AG08396 (cell line): ENCODE data around the gene FGGY.
"Not testable (repeated sequence)": the region's sequence is repeated elsewhere in the genome, so short reads cannot be mapped to it uniquely, and the experiment has no call there.

Experiments used
- DNase-seq: peaks from one replicate; pipeline ENCODE4 v3.0.0; 2012; ENCODE audit warnings: low spot score, mixed read lengths

FGGY gene, protein sequence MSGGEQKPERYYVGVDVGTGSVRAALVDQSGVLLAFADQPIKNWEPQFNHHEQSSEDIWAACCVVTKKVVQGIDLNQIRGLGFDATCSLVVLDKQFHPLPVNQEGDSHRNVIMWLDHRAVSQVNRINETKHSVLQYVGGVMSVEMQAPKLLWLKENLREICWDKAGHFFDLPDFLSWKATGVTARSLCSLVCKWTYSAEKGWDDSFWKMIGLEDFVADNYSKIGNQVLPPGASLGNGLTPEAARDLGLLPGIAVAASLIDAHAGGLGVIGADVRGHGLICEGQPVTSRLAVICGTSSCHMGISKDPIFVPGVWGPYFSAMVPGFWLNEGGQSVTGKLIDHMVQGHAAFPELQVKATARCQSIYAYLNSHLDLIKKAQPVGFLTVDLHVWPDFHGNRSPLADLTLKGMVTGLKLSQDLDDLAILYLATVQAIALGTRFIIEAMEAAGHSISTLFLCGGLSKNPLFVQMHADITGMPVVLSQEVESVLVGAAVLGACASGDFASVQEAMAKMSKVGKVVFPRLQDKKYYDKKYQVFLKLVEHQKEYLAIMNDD

DNA sequence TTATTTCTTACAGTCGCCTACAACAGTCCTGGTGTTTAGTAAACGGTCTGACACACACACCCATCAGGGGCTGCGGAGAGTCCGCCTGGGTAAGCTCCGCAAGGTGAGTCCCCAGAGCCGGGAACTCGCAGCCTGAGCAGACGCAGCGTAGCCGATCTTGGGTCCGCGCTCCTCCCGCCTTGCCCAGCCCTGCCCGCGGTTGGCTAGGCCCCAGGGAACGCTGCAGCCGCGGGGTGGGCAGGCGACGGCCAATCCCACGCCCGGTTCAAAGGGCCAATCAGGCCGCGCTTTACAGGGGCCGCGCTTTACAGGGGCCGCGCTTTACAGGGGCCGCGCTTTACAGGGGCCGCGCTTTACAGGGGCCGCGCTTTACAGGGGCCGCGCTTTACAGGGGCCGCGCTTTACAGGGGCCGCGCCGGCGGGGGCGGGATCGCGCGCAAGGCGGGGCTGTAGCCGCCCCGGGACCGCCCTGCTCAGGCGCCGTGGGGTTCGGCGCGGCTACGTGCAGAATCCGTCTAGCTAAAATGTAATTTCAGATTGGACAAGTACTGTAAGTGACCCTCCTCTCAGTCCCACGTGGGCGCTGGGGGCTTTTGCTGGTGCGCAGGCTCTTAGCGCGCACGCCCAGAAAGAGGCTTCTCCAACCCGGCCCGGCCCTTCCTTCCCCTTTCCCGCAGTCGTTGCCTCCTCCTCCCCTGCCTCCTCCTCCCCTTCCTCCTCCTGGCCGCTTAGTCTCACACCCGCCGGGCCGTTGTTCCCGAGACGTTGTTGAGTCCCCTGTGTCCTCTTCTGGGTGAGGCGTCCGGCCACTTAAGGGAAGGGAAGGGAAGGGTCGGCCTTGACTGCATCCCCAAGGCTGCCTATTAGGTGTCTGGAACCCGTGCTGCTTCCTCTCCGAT is at the start of gene FGGY:
Gene FGGY (plus strand): TSS at position 737 of the 899 bp plus-strand sequence. CDS start 24,456 bp downstream, outside the sequence.
- peak; percentile 98 for DNase-seq

DNA sequence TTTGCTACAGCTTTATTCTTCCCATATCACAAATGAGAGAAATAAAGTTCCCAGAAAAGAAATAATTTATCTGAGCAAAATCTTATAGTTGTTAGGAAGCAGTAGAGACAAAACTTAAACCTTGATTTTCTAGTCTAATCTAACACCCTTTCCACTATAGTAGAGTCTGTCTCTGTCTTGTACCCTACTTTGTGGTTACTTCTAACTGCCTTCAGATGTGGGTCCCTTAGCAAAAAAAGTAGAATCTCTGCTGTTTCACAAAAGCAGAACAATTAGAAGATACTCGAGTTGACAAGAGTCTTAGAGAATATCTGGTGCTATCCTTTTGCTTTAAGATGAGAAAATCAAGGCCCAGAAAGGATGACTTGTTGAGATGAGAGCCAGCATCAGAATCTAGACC is 48.1 kb upstream of the FGGY start:
- DNase-seq: no peak

DNA sequence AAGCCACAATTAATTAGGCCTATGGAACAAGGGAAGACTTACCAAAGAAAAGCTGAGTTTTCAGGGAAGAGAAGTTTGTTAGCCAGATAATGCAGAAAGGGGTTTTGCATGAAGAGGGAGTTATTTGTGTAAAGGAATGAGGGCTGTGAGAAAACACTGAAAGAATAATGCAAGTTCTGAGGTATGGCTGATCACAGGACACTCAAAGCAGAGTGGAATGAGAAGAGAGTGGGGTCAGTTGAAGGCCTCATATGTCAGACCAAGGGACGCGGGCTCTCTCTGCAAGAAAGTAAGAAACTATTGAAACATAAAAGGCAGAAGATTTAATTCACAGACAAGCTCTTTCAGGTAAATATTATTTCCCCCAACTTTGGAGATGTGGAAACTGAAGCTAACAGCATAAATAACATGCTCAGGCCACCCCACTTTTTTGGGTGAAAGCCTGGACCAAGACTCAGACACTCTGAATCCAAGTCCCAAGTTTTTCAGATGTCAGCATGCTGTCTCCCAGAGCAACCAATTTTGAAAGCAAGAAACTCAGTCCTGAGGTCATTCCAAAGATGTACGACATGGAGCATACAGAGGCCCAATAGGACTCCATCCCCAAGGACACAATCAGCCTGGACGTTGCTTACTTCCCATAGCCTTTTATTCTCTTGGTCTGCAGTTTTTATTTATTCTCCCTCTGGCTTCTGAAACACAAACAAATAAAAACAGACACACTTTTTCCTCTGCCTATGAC is 47.3 kb upstream of the FGGY start:
- no peak for DNase-seq

DNA sequence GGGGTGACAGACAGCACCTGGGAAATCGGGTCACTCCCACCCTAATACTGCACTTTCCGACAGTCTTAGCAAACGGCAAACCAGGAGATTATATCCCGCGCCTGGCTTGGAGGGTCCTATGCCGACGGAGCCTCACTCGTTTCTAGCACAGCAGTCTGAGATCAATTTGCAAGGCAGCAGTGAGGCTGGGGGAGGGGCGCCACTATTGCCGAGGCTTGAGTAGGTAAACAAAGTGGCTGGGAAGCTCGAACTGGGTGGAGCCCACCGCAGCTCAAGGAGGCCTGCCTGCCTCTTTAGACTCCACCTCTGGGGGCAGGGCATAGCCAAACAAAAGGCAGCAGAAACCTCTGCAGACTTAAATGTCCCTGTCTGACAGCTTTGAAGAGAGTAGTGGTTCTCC is 45.8 kb upstream of the FGGY start:
- DNase-seq: not testable (repeated sequence)

DNA sequence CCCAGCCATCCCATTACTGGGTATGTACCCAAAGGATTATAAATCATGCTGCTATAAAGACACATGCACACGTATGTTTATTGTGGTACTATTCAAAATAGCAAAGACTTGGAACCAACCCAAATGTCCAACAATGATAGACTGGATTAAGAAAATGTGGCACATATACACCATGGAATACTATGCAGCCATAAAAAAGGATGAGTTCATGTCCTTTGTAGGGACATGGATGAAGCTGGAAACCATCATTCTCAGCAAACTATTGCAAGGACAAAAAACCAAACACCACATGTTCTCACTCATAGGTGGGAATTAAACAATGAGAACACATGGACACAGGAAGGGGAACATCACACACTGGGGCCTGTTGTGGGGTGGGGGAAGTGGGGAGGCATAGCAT is 40.5 kb upstream of the FGGY start:
- DNase-seq: not testable (repeated sequence)

DNA sequence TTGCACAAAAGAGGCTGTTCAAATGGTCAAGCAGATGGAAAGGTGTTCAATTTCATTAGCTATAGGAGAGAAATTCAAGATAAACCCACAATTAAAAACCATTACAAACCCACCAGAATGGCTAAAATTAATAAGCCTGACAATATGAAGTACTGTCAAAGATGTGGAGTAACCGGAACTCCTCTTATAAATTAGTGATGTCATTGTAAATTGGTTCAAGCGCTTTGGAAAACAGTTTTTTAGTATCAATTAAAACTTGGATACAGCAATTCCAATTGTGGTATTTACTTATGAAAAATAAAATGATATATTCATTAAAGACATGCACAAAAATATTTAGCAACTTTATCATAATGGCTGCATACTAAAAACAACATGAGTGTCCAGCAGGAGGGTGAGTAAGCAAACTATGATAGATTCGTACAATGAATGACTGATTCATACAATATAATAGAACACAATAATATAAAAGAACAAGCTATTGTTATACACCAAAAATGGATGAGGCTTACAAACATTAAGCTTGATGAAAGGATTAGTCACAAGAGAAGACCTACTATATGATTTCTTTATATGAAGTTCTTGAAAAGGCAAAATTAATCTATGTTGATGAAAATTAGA is 38.4 kb upstream of the FGGY start:
- no peak for DNase-seq

DNA sequence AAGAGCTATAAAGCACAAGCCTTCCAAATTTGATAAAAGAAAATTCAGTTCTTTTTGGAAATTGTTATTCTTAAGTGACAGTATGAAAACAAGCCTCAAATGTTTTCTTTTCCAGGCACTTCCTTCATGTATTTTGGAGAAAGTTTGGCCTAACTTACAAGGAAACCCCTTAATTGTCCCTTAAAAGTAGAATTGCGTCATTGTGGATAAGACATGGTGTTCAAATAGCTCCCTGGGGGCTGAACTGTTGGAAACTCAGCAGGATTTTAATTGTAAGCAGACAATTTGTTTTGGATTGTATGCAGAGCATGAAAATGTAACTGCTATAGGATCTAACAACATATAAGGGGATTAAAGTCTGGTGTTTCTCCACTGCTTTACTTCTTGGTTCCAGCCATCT is 35.4 kb upstream of the FGGY start:
- no peak for DNase-seq

DNA sequence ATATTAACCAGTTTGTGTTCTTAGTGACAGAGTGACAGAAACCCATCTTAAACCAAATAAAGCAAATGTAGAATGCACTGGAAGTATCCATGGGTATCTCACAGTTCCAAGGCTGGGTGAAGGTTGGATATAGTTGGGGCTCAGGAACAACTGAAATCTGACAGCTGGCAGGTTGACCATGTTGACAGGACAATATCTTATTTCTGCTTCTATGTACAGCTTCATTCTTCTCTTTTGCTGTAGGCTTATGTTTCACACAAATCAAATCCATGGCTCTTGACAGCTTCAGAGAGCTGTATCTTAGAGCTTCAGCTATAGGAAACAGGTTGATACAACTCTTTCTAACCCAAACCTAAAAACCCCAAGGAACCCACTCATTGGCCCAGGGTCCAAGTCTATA is 34.3 kb upstream of the FGGY start:
- DNase-seq: no peak

DNA sequence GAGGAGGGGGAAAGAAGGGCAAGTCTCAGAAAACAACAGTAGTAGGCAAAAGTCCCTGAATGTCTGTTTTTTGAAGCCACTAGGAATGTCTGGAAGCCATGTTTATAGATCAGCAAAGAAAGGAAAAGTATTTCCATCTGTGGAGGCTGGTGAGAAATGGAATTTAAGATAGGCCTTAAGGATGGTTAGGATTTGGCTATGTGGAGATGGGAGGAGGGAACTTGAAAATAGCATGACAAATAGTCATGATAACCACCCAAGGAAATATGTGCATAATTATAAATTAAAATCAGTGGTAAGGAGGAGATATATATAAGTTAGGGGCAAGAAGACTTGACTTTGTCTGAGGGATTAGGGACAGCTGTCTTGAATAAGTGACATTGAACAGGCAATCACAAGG is 33.8 kb upstream of the FGGY start:
- DNase-seq: no peak

DNA sequence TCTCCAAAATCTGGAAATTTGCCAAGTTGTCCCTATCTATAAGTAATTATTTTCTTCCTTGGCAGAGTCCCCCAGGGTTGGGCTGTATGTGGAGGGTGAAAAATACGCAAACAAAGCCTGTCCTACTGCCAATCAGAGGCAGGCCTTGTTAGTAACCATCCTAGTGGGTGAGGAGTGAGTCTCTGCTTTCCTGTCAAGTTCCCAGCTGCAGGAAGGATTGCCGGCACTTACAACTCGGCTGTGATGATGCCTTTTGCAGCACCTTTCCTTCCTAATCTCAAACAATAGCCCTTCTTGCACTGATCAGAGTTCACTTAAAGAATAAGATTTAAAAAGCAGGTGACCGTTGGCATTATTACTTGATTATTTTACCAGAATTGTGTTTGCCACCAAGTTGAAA is 31.3 kb upstream of the FGGY start:
- no peak for DNase-seq

DNA sequence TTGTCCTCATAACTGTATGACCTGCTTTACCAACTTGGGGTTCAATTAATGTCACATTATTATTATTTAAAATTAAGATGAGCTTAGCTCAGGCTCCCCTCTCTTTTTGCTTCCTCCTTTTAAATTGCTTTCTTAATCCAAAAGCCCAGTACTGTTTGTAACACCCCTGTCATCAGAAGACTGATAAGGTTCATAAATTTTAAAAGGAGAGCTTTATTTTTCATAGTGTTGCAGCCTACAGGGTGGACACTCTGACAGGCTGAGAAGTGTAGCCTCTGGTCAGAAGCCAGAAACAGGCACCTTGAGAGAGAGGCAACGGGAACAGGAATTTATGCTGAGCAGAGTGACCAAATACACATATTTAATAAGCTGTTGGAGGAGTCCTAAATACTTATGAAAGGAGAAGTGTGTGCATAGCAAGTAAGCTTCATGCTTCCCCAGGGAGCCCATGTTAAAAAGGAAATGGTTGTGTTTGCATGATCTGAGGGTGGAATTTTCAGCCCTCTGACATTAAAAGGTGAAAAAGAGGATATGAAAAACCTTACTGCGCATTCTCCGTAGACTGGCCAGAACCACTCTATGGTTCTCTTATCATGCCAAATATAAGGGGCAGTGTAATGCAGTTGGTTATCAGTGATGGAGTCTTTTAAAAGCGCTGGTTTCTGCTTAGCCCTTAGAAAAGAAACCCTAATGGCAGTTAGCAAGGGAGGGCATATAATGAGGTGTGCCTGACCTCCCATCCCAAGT is 30.5 kb upstream of the FGGY start:
- no peak for DNase-seq

DNA sequence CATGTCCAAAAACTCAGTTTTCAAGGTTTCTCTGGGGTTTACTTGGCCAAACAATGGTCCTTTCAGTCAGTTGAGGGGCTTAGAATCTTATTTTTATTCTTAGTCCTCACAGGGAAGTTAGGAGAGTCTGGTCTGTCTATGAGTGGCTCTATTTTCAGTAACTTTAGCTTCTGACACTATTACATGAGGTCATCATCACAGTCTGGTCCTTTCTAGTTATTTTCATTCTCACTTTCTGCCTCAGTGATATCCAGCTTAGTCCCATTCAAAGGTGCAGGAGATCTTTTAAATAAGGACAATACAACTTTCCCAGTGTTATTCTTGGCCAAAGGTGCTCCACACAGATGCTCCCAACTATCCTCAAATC is 30.0 kb upstream of the FGGY start:
- no peak for DNase-seq

DNA sequence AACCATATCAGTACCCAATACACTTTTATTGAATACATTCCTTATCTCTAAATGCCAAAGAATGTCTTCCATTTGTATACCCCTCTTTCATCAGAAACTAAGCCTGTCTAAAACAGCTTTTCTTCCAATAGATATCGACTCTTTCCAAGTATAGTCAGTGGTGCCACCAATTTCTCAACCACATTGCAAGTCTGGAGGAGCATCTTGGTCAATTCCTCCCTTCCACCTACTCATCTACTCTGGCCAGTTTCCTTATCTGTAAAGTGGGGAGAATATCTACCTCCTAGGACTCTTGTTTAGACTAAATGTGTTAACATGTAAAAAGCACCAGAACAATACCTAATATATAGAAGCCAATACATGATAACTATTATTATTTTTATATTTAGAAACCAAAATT is 28.5 kb upstream of the FGGY start:
- DNase-seq: no peak

DNA sequence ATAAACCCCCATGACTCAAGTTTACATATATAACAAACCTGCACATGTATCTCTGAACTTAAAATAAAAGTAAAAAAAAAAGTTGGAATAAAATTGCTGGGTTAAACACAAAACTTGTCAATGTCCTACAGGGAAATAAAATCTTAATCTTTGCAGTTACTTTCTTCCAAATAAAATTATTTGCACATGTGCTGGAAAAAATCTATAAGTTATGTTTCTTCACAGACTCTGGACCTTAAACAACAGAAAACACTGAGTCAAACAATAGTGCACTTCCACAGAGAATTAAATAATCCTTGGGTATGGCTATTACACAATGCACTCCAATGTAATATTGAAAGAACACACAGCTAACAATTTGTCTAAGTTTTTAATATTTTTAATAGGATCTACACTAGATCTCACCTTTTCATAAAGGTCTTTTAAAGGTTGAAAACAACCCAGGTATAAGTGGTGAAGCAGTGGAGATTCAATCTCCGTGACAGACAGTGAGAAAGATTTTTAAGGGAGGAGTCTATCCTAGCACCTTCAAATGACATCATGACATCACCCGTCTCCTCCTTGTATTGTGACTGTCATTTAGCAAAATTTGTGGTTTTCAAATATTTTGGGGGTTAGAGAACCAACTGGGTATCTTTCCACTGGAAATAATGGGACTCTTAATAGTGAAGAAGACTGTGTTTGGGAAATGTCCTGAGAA is 25.2 kb upstream of the FGGY start:
- no peak for DNase-seq

DNA sequence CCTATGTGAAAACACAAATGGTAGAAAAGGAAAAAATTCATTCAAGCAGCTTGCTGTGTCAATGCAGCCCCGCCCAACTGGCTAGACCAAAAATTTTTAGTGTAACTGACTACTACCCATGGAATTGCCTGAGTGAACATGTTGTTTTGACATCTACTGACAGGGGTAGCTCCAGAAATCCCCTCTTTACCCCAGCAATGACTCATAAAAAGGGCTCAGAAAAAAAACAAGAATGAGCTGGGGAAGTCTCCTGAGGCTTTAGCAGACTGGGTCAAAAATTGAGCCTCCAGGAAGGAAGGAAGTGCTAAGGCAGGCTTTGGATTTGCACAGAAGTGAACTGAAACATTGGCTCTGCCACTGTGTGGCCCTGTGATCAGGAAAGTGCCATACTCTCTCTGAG is 24.4 kb upstream of the FGGY start:
- peak; percentile 62 for DNase-seq

DNA sequence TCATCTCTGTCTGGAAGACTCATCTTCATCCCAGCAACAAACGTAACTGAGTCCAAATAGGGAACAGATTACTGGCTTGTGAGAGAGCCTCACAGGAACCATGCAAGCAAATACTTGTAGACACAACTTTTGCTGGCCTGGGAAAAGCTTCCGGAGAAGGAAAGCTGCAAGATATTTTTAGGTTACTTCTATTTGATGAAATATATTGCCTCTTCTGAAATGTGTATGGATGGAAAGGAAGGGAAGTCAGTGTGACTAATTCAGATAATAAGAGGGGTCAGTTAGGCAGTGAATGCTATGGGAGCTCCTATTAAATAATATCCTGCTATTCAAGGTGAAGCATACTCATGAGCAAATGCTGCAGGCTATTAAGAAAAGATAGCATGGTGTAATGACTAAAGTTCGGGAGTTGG is 20.4 kb upstream of the FGGY start:
- no peak for DNase-seq

DNA sequence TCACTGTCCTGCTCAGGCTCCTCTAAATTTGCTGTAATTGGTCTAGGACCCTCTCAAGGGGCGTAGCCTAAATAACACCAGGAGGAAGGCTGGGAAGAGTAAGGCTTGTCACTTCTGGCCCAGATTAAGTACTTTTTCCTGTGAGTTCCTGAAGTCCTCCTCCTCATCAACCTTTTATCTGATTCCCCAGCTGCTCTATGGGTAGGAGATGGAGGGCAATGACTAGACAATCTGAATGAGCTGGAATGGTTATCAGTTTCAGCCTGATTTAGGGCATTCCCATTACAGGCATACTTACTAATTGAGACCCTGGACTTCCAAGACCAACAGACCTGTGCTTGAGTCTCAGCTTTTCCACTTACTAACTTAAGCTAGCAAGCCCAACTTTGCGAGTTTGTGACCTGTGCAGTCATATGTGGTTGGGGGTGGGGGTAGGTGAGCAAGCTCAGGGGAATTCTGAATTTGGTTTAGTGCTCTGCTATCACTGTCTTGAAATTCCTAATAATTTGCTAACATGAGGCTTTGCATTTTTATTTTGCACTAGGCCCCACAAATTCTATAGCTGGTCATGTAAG is 18.0 kb upstream of the FGGY start:
- DNase-seq: no peak

DNA sequence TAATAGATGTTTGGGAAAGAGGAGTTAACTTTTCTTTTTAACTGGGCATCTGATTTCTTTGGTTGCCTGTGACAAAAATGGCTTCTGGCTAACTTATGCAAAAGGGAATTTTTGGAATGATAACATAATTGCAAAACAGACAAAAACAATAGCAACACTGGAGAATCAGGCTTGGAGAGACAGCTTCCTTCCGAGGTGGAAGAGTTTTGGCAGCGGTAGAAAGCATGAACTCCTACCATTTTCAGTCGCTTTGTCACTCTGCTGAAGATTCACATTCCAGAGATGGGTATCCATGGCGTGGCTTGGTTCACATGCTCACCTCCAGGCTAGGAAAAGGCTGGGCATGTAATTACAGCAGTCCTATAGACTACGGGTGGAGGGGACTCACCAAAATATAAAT is 17.2 kb upstream of the FGGY start:
- DNase-seq: no peak

DNA sequence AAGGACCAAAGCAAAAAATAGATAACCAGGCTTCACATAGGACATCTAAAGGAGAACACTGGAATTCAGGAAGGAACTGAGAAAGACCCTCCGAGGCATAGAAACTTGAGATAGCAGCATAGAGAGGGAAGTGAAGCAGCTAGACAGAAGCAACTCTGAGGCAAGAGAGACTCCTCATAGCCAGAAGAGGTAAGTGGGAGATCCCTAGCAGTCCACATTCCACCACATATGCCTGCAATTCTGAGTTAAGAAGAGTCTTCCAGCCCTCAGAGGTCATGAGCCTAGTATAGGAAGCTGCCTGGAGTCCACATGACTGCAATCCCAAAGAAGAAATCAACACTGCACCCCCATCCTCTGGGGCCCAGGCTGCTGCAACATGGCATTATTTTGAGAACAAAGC is 13.9 kb upstream of the FGGY start:
- no peak for DNase-seq

DNA sequence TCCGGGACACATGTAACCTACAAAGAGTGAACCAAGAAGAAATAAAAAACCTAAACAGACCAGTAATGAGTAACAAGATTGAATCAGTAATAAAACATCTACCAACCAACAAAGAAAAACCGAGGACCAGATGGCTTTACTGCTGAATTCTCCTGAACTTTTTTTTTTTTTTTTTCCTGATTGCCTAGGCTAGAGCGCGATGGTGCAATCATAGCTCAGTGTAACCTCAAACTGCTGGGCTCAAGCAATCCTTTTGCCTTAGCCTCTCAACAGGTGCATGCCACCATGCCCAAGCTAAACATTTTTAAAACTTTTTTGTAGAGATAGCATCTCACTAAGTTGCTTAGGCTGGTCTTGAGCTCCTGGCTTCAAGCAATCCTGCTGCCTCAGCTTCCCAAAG is 11.2 kb upstream of the FGGY start:
- no peak for DNase-seq
